Brain microvascular endothelial cell (primary cell): ENCODE results near the gene FRMPD2.

Experiments
- DNase-seq: peaks from one replicate; pipeline ENCODE4 v3.0.0-alpha.2; 2020
- H3K27ac ChIP-seq: fragments of 250-450 bp; sonication (Bioruptor Pico); 2 replicates; pipeline ENCODE4 v1.5.1; 2020; ENCODE audit warnings: mild to moderate bottlenecking, moderate library complexity
- H3K27me3 ChIP-seq: fragments of 250-450 bp; sonication (Bioruptor Pico); replicated peaks from 2 replicates; pipeline ENCODE4 v1.5.1; 2020; ENCODE audit warnings: mild to moderate bottlenecking
- H3K36me3 ChIP-seq: fragments of 250-450 bp; sonication (Bioruptor Pico); replicated peaks from 2 replicates; pipeline ENCODE4 v1.5.1; 2020; ENCODE audit warnings: mild to moderate bottlenecking
- H3K4me3 ChIP-seq: 2 replicates; pipeline ENCODE4 v1.5.1; 2011; ENCODE audit warnings: low read depth, mild to moderate bottlenecking, control low read depth, low read length, moderate library complexity
- in situ Hi-C: cut with HindIII; loops from 2 replicates; pipeline ENCODE4 v1.10.0; 2017; ENCODE audit warnings: low sequenced_read_pairs, low pct_ligation_motif_present
- TF ChIP-seq, protein P1 (sequence below): IDR thresholded peaks from 2 replicates; pipeline ENCODE4 v1.5.1; 2011; ENCODE audit warnings: low read depth, mild to moderate bottlenecking, moderate library complexity, low read length, control low read depth, inconsistent platforms; ENCODE audit errors: missing control alignments

The FRMPD2 gene

DNA sequence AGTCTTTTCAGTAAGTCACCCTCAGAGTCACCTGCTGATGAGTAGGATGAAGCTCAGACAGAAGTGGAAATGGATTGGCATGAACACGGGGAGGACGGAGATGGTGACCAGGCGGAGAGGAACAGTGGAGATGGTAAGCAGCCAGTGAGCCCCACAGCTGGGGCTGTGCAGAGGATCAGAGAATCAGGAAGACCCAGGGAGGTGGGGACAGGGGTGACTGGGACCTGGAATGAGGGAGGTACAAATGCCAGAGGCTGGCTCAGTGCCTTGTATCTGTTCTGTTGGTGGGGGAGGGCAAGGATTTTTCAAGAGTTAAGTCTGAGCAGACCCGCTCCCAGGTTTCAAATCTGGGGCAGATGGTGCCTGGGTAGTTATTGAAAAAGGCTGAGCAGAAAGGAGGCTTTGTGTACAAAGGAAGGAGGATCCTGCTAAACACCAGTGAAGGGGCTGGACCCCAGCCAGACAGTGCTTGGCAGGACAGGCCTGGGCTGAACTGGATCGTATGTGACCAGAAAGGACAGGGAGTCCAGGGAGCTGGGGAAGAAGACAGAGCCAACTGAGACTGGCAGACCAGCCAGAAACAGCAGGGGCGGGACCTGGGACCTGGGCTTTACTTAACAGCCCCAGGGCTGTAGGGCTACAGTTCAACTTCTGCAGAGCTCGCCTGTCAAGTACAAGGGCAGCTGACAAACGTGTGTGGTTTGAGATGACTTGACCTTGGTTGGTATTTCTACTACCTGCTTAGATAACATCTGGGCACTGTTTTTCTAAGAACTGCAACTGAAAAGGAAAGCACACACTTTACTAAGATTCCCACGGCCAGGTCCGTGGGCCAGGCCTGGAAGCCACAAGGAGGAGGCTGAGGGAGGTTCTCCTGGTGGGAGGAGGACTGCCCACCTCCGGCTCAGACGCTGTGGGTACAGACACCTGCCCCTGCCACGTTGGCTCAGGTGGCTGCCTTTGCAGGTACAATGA, 13.2 kb upstream of the FRMPD2 start:
- H3K4me3 ChIP-seq = no peak overlapping the region
- no peak overlapping the region for H3K27ac ChIP-seq
- TF ChIP-seq, protein P1, sequence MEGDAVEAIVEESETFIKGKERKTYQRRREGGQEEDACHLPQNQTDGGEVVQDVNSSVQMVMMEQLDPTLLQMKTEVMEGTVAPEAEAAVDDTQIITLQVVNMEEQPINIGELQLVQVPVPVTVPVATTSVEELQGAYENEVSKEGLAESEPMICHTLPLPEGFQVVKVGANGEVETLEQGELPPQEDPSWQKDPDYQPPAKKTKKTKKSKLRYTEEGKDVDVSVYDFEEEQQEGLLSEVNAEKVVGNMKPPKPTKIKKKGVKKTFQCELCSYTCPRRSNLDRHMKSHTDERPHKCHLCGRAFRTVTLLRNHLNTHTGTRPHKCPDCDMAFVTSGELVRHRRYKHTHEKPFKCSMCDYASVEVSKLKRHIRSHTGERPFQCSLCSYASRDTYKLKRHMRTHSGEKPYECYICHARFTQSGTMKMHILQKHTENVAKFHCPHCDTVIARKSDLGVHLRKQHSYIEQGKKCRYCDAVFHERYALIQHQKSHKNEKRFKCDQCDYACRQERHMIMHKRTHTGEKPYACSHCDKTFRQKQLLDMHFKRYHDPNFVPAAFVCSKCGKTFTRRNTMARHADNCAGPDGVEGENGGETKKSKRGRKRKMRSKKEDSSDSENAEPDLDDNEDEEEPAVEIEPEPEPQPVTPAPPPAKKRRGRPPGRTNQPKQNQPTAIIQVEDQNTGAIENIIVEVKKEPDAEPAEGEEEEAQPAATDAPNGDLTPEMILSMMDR = no peak
- no peaks in the 10 kb centered on the region for H3K36me3 ChIP-seq
- no peak for DNase-seq
- no peaks in the 10 kb centered on the region for H3K27me3 ChIP-seq
- in situ Hi-C loops = no loop called here

DNA sequence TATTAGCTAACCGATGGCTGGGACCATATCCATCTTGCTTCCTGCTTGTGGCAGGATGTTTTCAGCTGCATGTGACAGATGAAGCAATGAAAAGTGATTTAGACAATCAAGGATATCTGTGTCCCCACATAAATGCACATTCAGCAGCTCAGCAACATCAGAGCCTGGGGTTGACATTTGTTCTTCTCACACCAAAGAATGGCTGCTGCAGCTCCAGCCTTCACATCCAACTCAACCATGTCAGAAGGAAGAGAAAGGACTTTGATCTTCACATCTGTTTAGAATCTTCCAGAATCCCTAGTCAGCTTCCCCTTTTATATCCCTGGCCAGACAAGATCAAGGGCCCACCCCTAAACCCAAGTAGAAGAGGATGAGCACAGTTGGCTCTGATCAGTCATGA, 11.9 kb upstream of the FRMPD2 start:
- TF ChIP-seq, protein P1 = no peak
- Histone ChIP-seq H3K36me3 (no peaks in the 10 kb centered on the region), H3K27ac (no peak overlapping the region), H3K27me3 (no peaks in the 10 kb centered on the region), H3K4me3 (no peak overlapping the region)
- in situ Hi-C loops = no loop called here
- DNase-seq = no peak

DNA sequence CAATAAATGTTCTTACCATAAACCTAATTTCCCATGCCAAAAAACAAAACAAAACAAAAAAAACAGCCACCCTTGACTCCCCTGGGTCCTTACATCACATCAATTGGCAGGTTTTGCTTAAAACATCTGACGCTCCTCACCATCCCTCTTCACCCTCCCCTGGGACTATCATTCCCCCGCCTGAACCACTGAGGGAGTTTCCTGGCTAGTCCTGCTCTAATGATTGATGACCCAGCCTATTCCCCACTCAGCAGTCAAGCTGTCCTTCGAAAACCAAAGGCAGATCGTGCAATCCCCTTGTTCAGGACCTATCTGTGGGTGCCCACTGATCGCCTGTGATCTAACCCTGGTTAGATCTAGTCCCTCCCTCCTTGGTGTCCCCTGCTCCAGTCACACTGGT, 11.2 kb upstream of the FRMPD2 start:
- Histone ChIP-seq H3K27me3 (no peaks in the 10 kb centered on the region), H3K4me3 (no peak overlapping the region), H3K36me3 (no peaks in the 10 kb centered on the region), H3K27ac (no peak overlapping the region)
- TF ChIP-seq, protein P1 = no peak
- in situ Hi-C loops = no loop called here
- no peak for DNase-seq

DNA sequence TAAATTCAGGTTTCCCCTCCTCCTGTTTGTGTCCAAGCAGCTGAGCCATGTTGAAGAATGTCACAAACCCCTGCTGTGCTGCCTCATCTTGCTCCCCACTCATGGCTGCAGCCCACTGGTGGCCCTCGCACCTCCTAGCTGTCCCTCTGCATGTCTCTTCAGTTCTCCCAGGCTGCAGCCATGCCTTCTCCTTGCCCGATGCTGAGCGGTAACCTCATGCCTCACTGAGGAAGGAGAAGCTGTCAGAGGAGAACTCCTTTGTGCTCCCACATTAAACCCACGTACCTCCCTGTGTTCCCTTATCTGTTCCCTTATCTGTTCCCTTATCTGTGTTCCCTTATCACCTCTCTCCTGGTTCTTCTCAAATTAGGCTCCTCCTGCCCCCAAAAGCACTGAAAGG, 10.3 kb upstream of the FRMPD2 start:
- Histone ChIP-seq H3K27ac (no peak overlapping the region), H3K27me3 (no peaks in the 10 kb centered on the region), H3K36me3 (no peaks in the 10 kb centered on the region), H3K4me3 (no peak overlapping the region)
- DNase-seq = no peak
- TF ChIP-seq, protein P1 = no peak
- in situ Hi-C loops = no loop called here

DNA sequence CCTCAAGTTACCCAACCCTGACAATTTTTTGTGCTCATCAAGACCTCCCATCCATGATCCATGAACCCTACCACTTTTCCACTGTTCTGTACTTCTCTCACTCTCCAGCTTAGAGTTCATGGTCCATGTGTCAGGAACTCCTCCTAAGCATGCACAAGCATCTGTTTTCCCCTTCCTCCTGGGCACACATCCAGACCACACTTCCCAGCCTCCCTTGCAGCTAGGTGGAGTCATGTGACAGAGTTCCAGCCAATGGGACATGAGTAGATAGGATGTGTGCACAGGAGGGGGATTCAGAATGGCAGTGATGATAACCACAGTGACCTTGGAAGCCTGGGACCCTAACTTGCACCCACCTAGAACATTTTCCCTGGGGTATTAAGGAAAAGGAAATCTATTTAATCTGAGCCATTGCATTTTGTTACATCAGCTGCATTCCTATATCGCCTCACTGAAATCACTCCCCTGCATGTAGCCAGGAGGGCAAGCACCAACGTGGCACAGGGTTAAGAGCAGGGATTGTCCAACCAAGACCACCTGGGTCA, 9.6 kb upstream of the FRMPD2 start:
- H3K27me3 ChIP-seq = no peaks in the 10 kb centered on the region
- TF ChIP-seq, protein P1 = no peak
- in situ Hi-C loops = no loop called here
- no peak overlapping the region for H3K4me3 ChIP-seq
- DNase-seq = no peak
- no peak overlapping the region for H3K27ac ChIP-seq
- no peaks in the 10 kb centered on the region for H3K36me3 ChIP-seq
